Brain microvascular endothelial cell (primary cell): Measurements from ENCODE around the gene THSD4.

Source experiments
- DNase-seq: peaks from one replicate; pipeline ENCODE4 v3.0.0-alpha.2; 2020
- H3K27ac ChIP-seq: fragments of 250-450 bp; sonication (Bioruptor Pico); 2 replicates; pipeline ENCODE4 v1.5.1; 2020; ENCODE audit warnings: mild to moderate bottlenecking, moderate library complexity
- H3K27me3 ChIP-seq: fragments of 250-450 bp; sonication (Bioruptor Pico); replicated peaks from 2 replicates; pipeline ENCODE4 v1.5.1; 2020; ENCODE audit warnings: mild to moderate bottlenecking
- H3K36me3 ChIP-seq: fragments of 250-450 bp; sonication (Bioruptor Pico); replicated peaks from 2 replicates; pipeline ENCODE4 v1.5.1; 2020; ENCODE audit warnings: mild to moderate bottlenecking
- H3K4me3 ChIP-seq: 2 replicates; pipeline ENCODE4 v1.5.1; 2011; ENCODE audit warnings: low read depth, mild to moderate bottlenecking, control low read depth, low read length, moderate library complexity
- CTCF ChIP-seq: IDR thresholded peaks from 2 replicates; pipeline ENCODE4 v1.5.1; 2011; ENCODE audit warnings: low read depth, mild to moderate bottlenecking, moderate library complexity, low read length, control low read depth, inconsistent platforms; ENCODE audit errors: missing control alignments
- in situ Hi-C: cut with HindIII; loops from 2 replicates; pipeline ENCODE4 v1.10.0; 2017; ENCODE audit warnings: low sequenced_read_pairs, low pct_ligation_motif_present

THSD4 gene

DNA sequence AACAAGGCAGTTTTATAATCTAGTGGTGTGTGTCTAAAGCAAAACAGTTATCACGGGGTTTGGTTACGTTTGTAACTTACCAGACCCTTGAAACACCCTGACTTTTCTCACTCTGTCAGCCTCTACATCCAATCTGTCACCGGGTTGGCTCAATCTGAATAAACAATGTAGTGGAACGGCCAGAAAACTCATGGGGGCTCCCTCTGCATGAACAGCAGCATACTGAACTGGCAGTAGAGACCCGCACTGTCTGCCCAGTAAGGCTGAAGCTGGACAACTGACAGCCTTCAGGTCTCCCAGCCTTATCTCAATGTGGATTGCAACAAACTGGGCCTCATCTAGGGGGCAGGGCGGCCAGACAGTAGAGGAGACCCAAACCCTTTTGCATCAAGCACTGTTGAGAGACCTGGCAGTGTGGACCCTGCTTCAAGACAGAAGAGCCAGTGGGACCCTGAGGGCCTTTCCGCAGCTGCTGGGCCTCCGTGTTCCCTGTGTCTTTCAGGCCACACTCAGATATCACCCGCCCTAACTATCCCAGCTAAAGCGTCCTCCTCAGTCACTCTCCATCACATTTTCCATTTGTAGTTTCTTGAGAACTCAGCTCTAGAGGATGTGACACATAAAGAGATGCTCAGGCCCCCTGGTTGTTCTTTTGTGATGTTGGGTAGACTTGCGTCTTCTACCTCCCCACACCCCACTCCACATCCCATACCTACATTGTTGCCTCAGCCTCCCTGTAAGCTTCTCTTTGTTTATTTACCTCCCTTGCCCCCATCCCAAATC lies 513.9 kb downstream of the THSD4 start:
- in situ Hi-C loops: no loop called here
- DNase-seq: no peak

DNA sequence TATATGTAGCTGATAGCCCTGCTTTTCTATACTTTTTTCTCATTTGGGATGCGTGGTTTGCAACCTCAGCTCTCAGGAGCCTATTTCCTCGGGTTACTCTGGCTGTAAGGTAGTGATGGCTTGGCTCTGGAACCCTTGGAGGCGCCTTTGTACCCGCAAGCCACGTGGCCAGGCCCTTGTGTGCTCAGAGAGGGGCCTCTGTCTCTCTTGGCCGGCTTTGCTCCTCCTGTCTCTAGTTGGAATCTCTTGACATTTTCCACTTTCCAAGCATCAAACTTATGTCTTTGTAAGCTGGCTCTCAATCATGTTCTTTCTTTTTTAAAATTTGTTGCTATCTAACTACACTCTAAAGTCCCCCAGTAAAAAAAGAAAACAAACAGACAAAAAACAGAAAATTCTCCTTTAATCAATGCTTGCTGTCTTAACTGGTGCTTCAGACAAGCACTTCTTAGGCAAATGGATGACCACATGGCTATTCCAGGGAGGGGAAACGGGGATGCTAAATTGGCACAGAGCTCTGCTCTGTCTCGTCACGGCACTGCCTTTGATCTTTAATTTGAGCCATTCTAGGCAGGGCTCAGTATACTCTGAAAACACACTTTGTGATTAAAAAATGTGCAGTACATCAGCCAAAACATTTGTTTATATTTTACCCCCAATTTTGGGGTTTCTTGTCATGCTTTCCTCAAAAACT lies 514.7 kb downstream of the THSD4 start:
- no peaks in the 10 kb centered on the region for H3K27me3 ChIP-seq
- DNase-seq: no peak
- in situ Hi-C loops: no loop called here
- H3K27ac ChIP-seq: no peak overlapping the region
- no peak overlapping the region for H3K4me3 ChIP-seq
- no peaks in the 10 kb centered on the region for H3K36me3 ChIP-seq
- TF ChIP-seq CTCF: no peak

More for the DNA sequence above, 513.9 kb downstream of the THSD4 start:
- no peak overlapping the region for H3K27ac ChIP-seq
- no peaks in the 10 kb centered on the region for H3K27me3 ChIP-seq
- no peak overlapping the region for H3K4me3 ChIP-seq
- no peak for TF ChIP-seq CTCF
- no peaks in the 10 kb centered on the region for H3K36me3 ChIP-seq

DNA sequence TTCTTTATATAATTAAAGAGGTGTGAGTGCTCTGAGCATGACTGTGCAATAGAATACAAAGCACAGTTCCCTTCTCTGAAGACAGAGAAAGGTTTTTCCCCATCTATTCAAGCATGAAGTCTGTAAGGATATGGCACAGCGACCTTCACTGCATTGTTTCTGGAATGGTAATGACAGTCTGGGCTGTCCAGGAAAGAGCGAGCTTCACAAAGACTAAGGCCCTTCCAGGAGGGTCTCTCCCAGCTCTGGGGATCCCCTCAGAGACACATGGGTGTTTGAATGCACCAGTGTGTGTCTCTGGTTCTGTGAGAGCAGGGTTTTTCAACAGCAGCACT lies 515.2 kb downstream of the THSD4 start:
- DNase-seq: no peak
- H3K4me3 ChIP-seq: no peak overlapping the region
- no peak overlapping the region for H3K27ac ChIP-seq
- no peaks in the 10 kb centered on the region for H3K27me3 ChIP-seq
- H3K36me3 ChIP-seq: no peaks in the 10 kb centered on the region
- in situ Hi-C loops: no loop called here
- no peak for TF ChIP-seq CTCF

DNA sequence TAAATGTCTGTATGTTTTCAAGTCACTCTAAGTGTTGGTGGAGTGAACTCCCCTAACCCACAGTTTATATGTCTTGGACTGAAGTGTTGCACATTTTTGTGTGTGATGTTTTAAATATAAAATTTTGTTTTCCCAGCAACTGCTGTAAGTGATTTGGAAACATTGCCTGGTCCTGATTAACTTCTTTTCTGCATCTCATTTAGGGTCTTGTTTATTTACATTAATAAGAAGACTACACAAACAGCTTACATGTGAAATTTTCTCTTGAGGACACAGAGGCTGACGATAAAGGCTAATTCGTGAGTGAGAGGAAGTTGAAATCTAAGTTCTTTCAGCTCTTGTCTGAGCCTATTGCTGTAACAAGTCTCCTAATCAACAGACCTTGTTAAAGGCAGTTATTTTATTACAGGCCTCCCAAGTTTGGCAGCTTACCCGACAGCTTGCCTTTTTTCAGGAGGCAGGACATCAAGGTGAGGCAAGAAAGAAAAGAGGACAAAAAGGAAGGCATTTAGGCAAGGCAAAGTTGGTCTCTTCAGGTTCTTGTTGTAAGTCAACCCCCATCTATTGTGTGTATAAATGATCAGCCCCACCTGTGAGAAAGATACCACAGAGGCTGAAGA lies 517.4 kb downstream of the THSD4 start:
- Histone ChIP-seq H3K4me3 (no peak overlapping the region), H3K36me3 (no peaks in the 10 kb centered on the region), H3K27ac (no peak overlapping the region), H3K27me3 (no peaks in the 10 kb centered on the region)
- TF ChIP-seq CTCF: no peak
- no peak for DNase-seq
- in situ Hi-C loops: no loop called here

- TF ChIP-seq CTCF: no peak
- Histone ChIP-seq H3K27ac (no peak overlapping the region), H3K36me3 (no peaks in the 10 kb centered on the region), H3K27me3 (no peaks in the 10 kb centered on the region), H3K4me3 (no peak overlapping the region)
- DNase-seq: no peak
- in situ Hi-C loops: no loop called here
These were observed 519.7 kb downstream of the THSD4 start for GRCh38 chr15:71634820-71635560.
